GM12892 (cell line): ENCODE measurements around the gene MICAL2.

Source experiments
- POLR2A ChIP-seq: IDR thresholded peaks from 2 replicates; pipeline ENCODE4 v1.6.1; 2011; ENCODE audit warnings: low read depth, low read length, control low read depth
- TAF1 ChIP-seq: IDR thresholded peaks from 2 replicates; pipeline ENCODE4 v1.6.1; 2011; ENCODE audit warnings: low read depth, mild to moderate bottlenecking, control low read depth, low read length, borderline replicate concordance

GRCh38 chr11:12196872-12197271 is 86.5 kb downstream of the MICAL2 start:
- TF ChIP-seq TAF1 = no peak
- TF ChIP-seq POLR2A = no peak
